Measurements from ENCODE around the gene OR8U1.

DNA sequence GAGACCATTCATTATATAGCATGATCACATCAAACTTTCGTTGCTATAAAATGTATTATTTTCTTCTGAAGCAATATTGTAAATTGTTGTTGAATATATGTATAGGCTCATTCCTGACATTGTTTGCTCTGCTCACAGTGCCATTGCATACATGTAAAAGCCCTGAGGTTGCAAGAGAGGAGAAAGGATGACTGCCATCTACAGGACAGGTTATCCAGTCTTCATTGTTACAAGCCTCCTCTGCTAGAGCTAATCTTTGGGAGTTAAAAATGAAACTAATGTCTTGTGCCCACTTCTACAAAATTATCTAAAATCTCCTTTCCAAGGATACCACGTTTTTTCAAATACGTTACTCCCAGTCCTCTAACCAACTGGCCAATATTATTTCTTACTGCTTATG is 20.6 kb downstream of the OR8U1 start:
- TF ChIP-seq, protein P1, sequence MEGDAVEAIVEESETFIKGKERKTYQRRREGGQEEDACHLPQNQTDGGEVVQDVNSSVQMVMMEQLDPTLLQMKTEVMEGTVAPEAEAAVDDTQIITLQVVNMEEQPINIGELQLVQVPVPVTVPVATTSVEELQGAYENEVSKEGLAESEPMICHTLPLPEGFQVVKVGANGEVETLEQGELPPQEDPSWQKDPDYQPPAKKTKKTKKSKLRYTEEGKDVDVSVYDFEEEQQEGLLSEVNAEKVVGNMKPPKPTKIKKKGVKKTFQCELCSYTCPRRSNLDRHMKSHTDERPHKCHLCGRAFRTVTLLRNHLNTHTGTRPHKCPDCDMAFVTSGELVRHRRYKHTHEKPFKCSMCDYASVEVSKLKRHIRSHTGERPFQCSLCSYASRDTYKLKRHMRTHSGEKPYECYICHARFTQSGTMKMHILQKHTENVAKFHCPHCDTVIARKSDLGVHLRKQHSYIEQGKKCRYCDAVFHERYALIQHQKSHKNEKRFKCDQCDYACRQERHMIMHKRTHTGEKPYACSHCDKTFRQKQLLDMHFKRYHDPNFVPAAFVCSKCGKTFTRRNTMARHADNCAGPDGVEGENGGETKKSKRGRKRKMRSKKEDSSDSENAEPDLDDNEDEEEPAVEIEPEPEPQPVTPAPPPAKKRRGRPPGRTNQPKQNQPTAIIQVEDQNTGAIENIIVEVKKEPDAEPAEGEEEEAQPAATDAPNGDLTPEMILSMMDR (IDR thresholded peaks at IDR 0.05): no peak
- no peak for TF ChIP-seq POLR2A (IDR thresholded peaks at IDR 0.05)
